Choroid plexus epithelial cell (primary cell): ENCODE measurements around the gene MAML2.

ENCODE experiments used
- DNase-seq: peaks from one replicate; pipeline ENCODE4 v3.0.0-alpha.2; 2010; ENCODE audit warnings: low read depth
- H3K4me3 ChIP-seq: 2 replicates; pipeline ENCODE4 v1.5.1; 2011; ENCODE audit warnings: low read depth, mild to moderate bottlenecking, control low read depth, low read length, moderate library complexity
- CTCF ChIP-seq: conservative IDR thresholded peaks from 2 replicates; pipeline ENCODE4 v1.5.1; 2011; ENCODE audit warnings: low read depth, mild to moderate bottlenecking, control low read depth, inconsistent platforms, low read length, moderate library complexity

Gene MAML2

GRCh38 chr11:96342961-96343711 lies at the start of gene MAML2:
Gene MAML2, minus strand, starts transcription at chr11:96343195. Its CDS starts 1,300 bp downstream, at chr11:96341895.
- peak; percentile 89 for TF ChIP-seq CTCF
- peak within 1 kb of the TSS; percentile 83 for H3K4me3 ChIP-seq
- peak; percentile 97 for DNase-seq

- peak; percentile 35 for DNase-seq
- peak; percentile 24 for TF ChIP-seq CTCF
- H3K4me3 ChIP-seq = no peak overlapping the region
Measured at GRCh38 chr11:96391698-96392307, 48.8 kb upstream of the MAML2 start.

- no peak for TF ChIP-seq CTCF
- H3K4me3 ChIP-seq = peak overlapping the region; percentile 83
- peak; percentile 47 for DNase-seq
Measured at GRCh38 chr11:96390488-96390792, 47.4 kb upstream of the MAML2 start.

- TF ChIP-seq CTCF = no peak
Measured at GRCh38 chr11:96389720-96390487, 46.9 kb upstream of the MAML2 start, which contains the start of the genes CCDC82 and JRKL. Gene CCDC82, minus strand, starts transcription at chr11:96389912. Its CDS starts 5,165 bp downstream, at chr11:96384747. Gene JRKL, plus strand, starts transcription at chr11:96390013. Its CDS starts 637 bp downstream, at chr11:96390650.

GRCh38 chr11:96388891-96389719 lies 46.1 kb upstream of the MAML2 start:
- no peak for TF ChIP-seq CTCF
- no peak for DNase-seq
- peak overlapping the region; percentile 83 for H3K4me3 ChIP-seq

More at GRCh38 chr11:96389720-96390487, 46.9 kb upstream of the MAML2 start, which contains the start of the genes CCDC82 and JRKL:
- peak within 1 kb of the TSS; percentile 83 for H3K4me3 ChIP-seq
- peak; percentile 97 for DNase-seq

- DNase-seq = no peak
- no peak for TF ChIP-seq CTCF
- no peak overlapping the region for H3K4me3 ChIP-seq
Measured at GRCh38 chr11:96385187-96385586, 42.2 kb upstream of the MAML2 start.
